Measurements from ENCODE around the gene XIRP2. TPM values are rescaled to one million over a fixed set of nuclear protein-coding genes. Genes with fewer than 3 reads are reported as not detected.

Gene XIRP2
- total RNA-seq, 4 donors from 2014 or later: not detected

DNA sequence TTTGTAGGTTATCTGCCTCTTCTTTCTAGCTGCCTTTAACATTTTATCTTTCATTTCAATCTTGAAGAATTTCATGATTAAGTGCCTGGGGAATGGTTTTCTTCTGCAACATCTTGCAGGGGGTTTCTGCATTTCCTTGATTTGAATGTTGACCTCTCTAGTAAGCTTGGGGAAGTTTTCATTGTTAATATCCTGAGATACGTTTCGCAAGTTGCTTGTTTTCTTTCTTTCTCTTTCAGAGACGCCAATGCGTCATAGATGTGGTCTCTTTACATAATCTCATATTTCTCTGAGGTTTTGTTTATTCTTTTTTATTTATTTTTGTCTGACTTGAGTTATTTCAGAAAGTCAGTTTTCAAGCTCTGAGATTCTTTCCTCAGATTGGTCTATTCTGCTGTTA, 225.7 kb downstream of the XIRP2 start:
- TF ChIP-seq, protein P1, sequence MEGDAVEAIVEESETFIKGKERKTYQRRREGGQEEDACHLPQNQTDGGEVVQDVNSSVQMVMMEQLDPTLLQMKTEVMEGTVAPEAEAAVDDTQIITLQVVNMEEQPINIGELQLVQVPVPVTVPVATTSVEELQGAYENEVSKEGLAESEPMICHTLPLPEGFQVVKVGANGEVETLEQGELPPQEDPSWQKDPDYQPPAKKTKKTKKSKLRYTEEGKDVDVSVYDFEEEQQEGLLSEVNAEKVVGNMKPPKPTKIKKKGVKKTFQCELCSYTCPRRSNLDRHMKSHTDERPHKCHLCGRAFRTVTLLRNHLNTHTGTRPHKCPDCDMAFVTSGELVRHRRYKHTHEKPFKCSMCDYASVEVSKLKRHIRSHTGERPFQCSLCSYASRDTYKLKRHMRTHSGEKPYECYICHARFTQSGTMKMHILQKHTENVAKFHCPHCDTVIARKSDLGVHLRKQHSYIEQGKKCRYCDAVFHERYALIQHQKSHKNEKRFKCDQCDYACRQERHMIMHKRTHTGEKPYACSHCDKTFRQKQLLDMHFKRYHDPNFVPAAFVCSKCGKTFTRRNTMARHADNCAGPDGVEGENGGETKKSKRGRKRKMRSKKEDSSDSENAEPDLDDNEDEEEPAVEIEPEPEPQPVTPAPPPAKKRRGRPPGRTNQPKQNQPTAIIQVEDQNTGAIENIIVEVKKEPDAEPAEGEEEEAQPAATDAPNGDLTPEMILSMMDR (IDR thresholded peaks at IDR 0.05; ENCODE audit: low read depth): no peak

DNA sequence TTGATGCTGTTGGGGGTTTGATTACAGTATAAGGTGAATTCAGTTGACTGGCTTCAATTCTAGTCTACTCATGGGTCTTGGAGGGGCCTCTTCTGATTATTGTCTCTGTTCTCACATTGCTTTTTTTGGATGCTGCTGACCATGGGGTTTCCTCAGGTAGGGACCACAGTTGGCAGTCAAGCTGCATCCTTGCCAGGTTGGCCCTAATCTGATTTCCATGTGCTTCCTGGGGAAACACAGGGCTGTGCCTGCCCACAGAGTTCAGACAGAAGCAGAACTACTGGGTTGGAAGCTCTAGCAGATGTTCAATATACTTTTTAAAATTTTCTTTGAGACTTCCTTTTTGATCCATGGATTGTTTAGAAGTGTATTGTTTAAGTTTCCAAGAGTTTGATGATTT, 227.3 kb downstream of the XIRP2 start:
- TF ChIP-seq, protein P1 (IDR thresholded peaks at IDR 0.05; ENCODE audit: low read depth): no peak

DNA sequence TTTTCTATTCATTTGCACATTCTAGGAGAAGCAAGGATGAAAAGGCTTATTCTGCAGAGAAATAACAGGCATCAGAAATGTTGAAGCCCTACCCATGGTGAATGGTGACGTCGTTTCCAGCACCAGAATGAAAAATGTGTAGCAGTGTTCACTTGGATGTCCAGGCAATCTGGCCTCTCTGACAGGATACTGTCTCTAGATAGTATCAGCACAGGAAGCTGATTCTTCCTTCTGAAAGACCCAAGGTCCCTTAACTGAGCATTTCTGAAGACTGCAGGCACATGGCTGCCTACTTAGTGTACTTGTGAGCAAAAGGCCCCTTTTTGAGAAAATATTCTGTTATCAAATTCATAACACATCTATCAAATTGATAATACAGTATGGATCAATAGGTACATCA, 234.1 kb downstream of the XIRP2 start:
- TF ChIP-seq, protein P1 (IDR thresholded peaks at IDR 0.05; ENCODE audit: low read depth): no peak

DNA sequence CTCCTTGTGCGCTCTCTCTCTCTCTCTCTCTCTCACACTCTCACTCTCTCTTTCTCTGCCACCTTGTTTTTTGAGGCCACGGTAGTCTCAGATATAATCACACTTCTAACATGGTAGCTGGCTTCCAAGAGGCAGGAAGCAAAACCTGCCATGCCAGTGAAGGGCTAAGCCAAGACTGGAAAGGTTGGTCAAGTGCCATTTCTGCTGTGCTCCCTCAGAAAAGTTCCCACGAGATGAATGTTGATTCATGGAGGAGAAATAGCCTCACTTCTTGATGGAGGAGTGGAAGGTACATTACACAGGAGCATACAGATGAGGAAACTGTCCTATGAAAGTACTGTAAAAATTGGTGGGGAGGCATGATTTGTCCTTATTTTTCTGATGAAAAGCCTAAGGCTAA, 237.9 kb downstream of the XIRP2 start:
- TF ChIP-seq, protein P1 (IDR thresholded peaks at IDR 0.05; ENCODE audit: low read depth): no peak

DNA sequence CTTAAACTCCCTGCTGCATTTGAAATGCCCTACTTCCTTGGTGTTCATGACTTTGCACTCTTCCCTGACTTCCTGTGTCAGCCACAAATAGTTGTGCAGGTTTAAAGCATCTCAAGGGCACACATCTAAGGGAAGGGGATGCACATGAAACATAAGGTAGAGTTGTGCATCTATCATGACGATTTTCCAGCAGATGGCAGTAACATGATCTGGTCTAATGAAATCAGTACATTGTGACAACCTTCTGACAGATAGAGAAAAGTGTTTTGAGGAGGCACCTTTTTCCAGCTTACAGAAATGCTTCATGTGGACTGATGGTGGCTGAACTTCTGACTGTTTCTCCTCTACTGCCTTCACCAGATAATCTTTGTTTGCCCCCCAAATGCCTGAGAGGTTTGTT, 238.9 kb downstream of the XIRP2 start:
- TF ChIP-seq, protein P1 (IDR thresholded peaks at IDR 0.05; ENCODE audit: low read depth): no peak

DNA sequence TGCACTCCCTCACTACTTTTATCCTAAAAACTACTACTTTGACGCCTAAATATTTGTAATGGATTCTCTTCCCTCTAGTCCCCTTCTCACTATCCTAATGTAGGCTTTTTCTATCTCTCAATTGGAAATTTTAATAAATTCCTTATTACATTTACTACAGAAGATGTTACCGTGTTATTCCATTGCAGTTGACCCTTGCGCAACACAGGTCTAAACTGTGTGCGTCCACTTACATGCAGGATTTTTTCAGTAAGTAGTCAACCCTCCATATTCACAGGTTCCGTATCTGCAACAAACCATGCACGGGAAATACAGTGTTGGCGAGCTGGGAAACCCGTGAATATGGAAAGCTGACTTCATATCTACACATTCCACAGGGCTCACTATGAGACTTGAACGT, 239.8 kb downstream of the XIRP2 start:
- TF ChIP-seq, protein P1 (IDR thresholded peaks at IDR 0.05; ENCODE audit: low read depth): no peak

DNA sequence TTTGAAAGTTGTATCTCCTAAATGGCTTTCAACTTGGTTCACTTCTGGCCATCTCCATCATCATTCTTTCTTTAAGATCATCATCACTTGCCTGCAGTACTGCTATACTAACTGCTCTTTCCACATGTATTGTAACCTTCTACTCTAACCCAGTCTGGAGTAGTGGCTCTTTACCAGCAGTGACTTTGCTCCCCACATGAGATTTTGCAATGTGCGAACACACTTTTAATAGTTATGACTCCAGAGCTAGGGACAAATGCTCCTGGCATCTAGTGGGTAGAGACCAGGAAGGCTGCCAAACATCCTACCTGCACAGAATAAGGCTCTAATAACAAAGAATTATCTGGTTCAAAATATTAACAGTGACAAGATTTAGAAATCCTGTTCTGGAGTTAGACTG, 243.8 kb downstream of the XIRP2 start:
- TF ChIP-seq, protein P1 (IDR thresholded peaks at IDR 0.05; ENCODE audit: low read depth): no peak

Data from subcutaneous adipose tissue (tissue), 4 donors.